GM19324 (cell line): ENCODE data around the gene ELP2.
A peak's percentile ranks its signal among the peaks of the same experiment; 100 is the strongest.
"Not testable (repeated sequence)": the region's sequence is repeated elsewhere in the genome, so short reads cannot be mapped to it uniquely, and the experiment has no call there.

ENCODE experiments used
- ATAC-seq: cut with Tn5 transposase; IDR thresholded peaks from one replicate; pipeline ENCODE4 v1.9.1; 2021; ENCODE audit warnings: mild to moderate bottlenecking, moderate library complexity; ENCODE audit not compliant: unreplicated experiment, low FRiP score

The ELP2 gene, protein sequence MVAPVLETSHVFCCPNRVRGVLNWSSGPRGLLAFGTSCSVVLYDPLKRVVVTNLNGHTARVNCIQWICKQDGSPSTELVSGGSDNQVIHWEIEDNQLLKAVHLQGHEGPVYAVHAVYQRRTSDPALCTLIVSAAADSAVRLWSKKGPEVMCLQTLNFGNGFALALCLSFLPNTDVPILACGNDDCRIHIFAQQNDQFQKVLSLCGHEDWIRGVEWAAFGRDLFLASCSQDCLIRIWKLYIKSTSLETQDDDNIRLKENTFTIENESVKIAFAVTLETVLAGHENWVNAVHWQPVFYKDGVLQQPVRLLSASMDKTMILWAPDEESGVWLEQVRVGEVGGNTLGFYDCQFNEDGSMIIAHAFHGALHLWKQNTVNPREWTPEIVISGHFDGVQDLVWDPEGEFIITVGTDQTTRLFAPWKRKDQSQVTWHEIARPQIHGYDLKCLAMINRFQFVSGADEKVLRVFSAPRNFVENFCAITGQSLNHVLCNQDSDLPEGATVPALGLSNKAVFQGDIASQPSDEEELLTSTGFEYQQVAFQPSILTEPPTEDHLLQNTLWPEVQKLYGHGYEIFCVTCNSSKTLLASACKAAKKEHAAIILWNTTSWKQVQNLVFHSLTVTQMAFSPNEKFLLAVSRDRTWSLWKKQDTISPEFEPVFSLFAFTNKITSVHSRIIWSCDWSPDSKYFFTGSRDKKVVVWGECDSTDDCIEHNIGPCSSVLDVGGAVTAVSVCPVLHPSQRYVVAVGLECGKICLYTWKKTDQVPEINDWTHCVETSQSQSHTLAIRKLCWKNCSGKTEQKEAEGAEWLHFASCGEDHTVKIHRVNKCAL

GRCh38 chr18:36129300-36130038 lies at the start of gene ELP2, which contains the start of gene SLC39A6:
Gene ELP2 (plus strand): TSS chr18:36129899. CDS start chr18:36129934, 35 bp downstream.
Gene SLC39A6 (minus strand): TSS chr18:36129340. CDS start chr18:36127007, 2,333 bp downstream.
- ATAC-seq = peak; percentile 93

GRCh38 chr18:36081118-36081517 lies 48.6 kb upstream of the ELP2 start:
- not testable (repeated sequence) for ATAC-seq

DNA sequence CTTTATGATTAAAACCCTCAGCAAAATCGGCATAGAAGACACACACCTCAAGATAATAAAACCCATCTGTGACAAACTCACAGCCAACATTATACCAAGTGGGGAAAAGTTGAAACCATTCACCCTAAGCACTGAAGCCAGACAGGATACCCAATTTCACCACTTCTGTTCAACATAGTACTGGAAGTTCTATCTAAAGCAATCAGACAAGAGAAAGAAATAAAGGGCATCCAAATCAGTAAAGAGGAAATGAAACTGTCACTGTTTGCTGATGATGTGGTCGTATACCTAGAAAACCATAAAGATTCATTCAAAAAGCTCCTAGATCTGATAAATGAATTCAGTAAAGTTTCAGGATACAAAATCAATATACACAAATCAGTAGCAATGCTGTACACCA lies 46.0 kb upstream of the ELP2 start:
- ATAC-seq = no peak

GRCh38 chr18:36085195-36085594 lies 44.5 kb upstream of the ELP2 start:
- no peak for ATAC-seq

GRCh38 chr18:36086186-36086585 lies 43.5 kb upstream of the ELP2 start:
- no peak for ATAC-seq

DNA sequence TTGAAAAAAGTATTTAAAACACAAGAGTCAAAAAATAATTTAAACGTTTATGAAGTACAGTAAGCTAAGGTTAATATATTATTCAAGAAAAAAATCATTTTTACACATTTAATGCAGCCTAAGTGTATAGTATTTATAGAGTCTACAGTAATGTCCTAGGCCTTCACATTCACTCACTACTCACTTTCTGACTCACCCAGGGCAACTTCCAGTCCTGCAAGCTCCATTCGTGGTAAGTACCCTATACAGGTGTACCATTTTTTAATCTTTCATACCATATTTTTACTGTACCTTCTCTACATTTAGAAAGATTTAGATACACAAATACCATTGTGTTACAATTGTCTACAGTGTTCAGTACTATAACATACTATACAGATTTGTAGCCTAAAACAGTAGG lies 41.4 kb upstream of the ELP2 start:
- no peak for ATAC-seq

DNA sequence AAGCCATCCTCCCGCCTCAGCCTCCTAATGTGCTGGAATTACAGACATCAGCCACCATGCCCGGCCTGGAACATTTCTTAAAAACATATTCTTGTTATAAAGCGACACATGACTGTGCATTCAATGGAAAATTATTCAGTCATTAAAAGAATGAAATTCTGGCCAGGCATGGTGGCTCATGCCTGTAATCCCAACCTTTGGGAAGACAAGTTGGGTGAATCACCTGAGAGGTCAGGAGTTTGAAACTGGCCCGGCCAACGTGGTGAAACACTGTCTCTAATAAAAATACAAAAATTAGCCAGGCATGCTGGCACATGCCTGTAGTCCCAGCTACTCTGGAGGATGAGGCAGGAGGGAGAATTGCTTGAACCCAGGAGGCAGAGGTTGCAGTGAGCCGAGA lies 40.7 kb upstream of the ELP2 start:
- no peak for ATAC-seq

GRCh38 chr18:36092116-36092515 lies 37.6 kb upstream of the ELP2 start:
- ATAC-seq = not testable (repeated sequence)

DNA sequence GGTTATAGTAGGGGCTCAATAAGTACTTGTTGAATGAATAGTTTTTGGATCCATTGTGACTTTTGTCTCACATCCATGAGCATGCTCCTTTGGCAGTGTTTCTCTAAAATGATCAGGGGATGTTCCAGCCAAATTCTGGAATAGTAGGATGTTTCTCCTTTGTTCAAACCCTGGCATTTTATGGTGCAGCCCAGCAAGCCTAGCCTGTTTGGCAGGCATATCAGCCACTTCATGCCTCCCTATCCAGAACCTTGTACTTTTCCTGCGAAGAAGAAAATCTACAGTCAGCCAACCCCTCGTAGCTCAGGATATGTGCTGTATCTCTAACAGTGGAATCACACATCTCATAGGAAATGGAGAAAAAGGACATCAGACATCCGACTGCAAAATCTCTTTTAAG lies 35.3 kb upstream of the ELP2 start:
- ATAC-seq = no peak

DNA sequence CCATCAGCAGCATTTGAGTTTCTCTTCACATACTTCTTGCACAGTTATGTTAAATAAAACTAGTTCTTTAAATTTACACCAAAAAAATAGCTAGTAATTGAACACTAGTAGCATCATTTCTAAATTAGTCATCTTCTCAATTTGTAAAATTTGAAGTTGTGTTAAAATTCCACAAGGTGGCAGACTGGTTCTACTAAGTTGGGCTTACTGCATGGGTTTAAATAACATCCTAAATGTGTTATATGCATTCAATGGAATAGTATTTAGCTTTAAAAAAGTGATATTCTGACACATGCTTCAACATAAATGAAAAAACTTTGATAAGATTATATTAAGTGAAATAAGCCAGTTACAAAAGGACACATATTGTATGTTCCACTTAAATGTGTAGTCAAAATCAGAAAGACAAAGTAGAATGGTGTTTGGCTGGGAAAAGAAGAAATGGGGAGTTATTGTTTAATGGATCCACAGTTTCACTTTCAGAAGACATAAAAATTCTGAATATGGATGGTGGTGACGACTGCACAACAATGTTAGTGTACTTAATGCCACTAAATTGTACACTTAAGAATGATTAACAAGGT lies 33.7 kb upstream of the ELP2 start:
- no peak for ATAC-seq

- no peak for ATAC-seq
Observed at GRCh38 chr18:36096955-36097354, 32.7 kb upstream of the ELP2 start.

DNA sequence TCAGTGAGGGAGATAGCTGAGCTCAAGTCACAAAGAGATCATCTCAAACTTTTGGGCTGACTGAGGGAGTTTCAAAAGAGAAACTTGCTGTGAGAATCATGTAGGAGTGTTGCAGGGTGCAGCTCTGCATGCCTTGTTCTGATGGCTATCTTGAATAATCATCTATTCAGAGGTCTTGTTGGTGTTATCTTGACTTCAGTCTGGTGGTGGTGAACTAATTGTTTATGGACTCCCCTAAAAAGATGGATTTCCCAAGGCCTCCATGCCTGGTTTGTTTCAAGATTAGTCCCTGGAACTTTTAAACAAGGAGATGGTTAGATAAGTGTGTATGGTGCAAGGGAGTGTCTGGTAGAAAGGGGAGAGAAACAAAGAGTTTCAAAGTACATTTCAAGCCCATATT lies 30.4 kb upstream of the ELP2 start:
- ATAC-seq = no peak

- no peak for ATAC-seq
Observed at GRCh38 chr18:36101943-36102342, 27.8 kb upstream of the ELP2 start.

GRCh38 chr18:36104749-36105148 lies 24.9 kb upstream of the ELP2 start:
- no peak for ATAC-seq

DNA sequence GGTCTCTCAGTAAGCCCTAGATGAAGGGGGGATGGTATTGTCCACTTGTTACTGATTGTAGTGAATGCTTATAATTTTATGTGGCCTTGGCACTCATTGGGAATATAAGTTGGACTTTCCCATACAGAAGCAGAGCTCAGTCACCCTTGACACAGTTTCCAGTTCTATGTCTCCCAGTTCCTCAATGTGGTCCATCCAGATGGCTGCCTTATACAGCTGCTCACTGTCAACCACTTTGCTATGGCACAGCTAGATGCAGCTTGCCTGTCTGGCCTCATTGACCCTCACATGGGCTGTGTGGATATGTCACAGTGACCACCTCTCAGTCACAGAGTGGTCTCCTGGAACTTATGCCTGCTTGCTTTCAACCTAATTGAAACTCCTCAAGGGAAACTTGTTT lies 22.2 kb upstream of the ELP2 start:
- ATAC-seq = no peak

- ATAC-seq = no peak
Observed at GRCh38 chr18:36108196-36108595, 21.5 kb upstream of the ELP2 start.

DNA sequence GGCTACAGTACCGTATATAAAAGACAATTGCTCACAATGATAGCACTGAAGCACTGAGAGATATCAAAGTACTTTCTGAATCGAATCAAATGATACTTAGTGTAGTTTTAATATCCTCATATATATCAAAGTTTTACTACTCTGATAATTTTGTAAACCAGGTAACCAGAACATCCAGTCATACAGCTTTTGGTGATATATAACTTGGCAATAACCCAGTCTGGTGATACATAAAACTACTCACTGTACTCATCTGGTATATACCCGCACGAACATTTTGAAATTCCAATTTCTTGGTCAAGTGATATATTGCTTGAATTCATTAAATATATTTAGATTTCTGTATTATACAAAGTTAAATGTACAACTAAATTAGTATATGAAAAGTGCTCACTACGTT lies 21.1 kb upstream of the ELP2 start:
- no peak for ATAC-seq

DNA sequence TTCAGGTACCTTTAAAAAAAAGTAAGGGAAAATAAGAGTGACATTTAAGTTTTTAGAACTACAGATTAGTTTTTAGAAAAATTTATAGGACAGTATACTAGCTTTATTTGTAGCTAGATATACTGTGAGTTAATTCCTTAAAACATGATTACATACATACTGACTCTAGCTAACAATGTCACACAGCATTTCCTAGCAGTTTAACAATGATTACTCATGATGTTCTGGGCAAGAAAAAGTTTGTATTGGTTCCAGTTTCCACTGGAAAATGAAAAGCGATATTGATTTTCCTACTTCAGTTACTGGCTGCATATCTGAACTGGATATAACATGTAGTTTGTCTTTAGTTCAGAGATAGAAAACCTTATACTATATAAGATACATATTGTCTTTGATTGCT lies 20.0 kb upstream of the ELP2 start:
- no peak for ATAC-seq

GRCh38 chr18:36112302-36112701 lies 17.4 kb upstream of the ELP2 start:
- ATAC-seq = no peak

DNA sequence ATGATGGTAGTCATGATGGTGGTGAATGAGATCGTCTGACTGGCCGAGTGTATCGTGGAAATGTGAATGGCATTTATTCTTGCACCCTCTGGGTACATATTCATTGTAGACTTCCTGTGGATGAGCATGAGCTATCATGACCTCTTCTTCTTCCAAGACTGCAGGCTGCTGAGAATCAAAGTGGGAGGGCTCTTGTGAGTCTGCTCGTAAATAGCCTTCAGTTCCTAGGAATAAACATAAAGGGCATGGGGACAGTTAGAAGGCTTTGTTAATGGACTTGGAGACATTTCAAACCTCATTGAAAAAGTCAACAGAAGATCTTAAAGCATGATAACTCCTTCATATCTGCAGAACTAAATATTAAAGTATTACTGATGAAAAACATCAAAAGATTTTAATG lies 15.4 kb upstream of the ELP2 start:
- no peak for ATAC-seq

DNA sequence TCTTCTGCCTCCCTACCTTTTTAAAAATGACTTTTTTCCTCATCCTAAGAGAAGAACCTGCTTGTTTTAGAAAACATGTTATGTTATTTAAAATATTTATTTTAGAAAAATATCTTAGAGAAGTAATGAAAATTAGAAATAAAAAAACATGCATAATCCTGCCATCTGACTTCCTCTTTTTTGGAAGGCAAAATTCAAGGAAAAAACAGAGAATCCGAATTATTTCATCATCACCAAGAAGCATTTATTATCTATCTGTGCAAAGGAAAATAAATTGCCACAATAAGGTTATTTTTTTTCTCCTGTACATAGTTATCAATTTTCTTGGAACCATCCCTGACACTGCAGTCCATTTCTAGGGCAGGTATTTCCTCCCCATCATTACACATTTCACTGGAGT lies 15.0 kb upstream of the ELP2 start:
- ATAC-seq = no peak
